Astrocyte (in vitro differentiated cells and primary cell): ENCODE measurements around the gene ESPL1. TPM values are rescaled to one million over a fixed set of nuclear protein-coding genes. Genes with fewer than 3 reads are reported as not detected.

Source experiments
- DNase-seq: peaks from one replicate; pipeline ENCODE4 v3.0.0-alpha.2; 2010; ENCODE audit warnings: low read depth
- FAIRE-seq: peaks from 2 replicates; lab custom pipeline; 2011; peaks lifted over from hg19 to GRCh38; lab: Jason Lieb, UNC
- H2AFZ ChIP-seq: 2 replicates; pipeline ENCODE4 v1.6.0; 2012; ENCODE audit warnings: low read depth, low read length, inconsistent platforms
- H3K27ac ChIP-seq: 2 replicates; pipeline ENCODE4 v1.5.1; 2011; ENCODE audit warnings: low read depth, low read length, inconsistent platforms
- H3K27me3 ChIP-seq: 2 replicates; pipeline ENCODE4 v1.6.0; 2011; ENCODE audit warnings: low read length, inconsistent platforms; ENCODE audit not compliant: insufficient read depth
- H3K36me3 ChIP-seq: 2 replicates; pipeline ENCODE4 v1.5.1; 2011; ENCODE audit warnings: low read length, inconsistent platforms; ENCODE audit not compliant: insufficient read depth
- H3K4me1 ChIP-seq: 2 replicates; pipeline ENCODE4 v1.5.1; 2011; ENCODE audit warnings: low read length, inconsistent platforms; ENCODE audit not compliant: insufficient read depth
- H3K4me2 ChIP-seq: 2 replicates; pipeline ENCODE4 v1.6.0; 2012; ENCODE audit warnings: low read length, inconsistent platforms
- H3K4me3 ChIP-seq: 2 replicates; pipeline ENCODE4 v1.5.1; 2011; ENCODE audit warnings: low read depth, mild to moderate bottlenecking, low read length, inconsistent platforms; ENCODE audit not compliant: insufficient read depth
- H3K79me2 ChIP-seq: 2 replicates; pipeline ENCODE4 v1.6.0; 2012; ENCODE audit warnings: mild to moderate bottlenecking, low read length, inconsistent platforms; ENCODE audit not compliant: insufficient read depth
- H3K9ac ChIP-seq: 2 replicates; pipeline ENCODE4 v1.6.0; 2012; ENCODE audit warnings: mild to moderate bottlenecking, low read length, inconsistent platforms
- H3K9me3 ChIP-seq: 2 replicates; pipeline ENCODE4 v1.5.1; 2012; ENCODE audit warnings: low read depth, mild to moderate bottlenecking, low read length, inconsistent platforms; ENCODE audit not compliant: insufficient read depth
- H4K20me1 ChIP-seq: 2 replicates; pipeline ENCODE4 v1.6.0; 2012; ENCODE audit warnings: low read length, inconsistent platforms; ENCODE audit not compliant: insufficient read depth
- H3K27ac Mint-ChIP-seq: one replicate; pipeline ENCODE4 v1.8.0; 2021; ENCODE audit warnings: mild to moderate bottlenecking, mixed read lengths; ENCODE audit not compliant: unreplicated experiment
- H3K27me3 Mint-ChIP-seq: one replicate; pipeline ENCODE4 v1.8.0; 2021; ENCODE audit warnings: low read depth, mixed read lengths; ENCODE audit not compliant: unreplicated experiment
- H3K36me3 Mint-ChIP-seq: one replicate; pipeline ENCODE4 v1.8.0; 2021; ENCODE audit warnings: low read depth, mixed read lengths; ENCODE audit not compliant: unreplicated experiment
- H3K4me1 Mint-ChIP-seq: one replicate; pipeline ENCODE4 v1.8.0; 2021; ENCODE audit warnings: low read depth, mixed read lengths; ENCODE audit not compliant: unreplicated experiment
- H3K4me3 Mint-ChIP-seq: one replicate; pipeline ENCODE4 v1.8.0; 2021; ENCODE audit warnings: mild to moderate bottlenecking, moderate library complexity, mixed read lengths; ENCODE audit not compliant: unreplicated experiment
- H3K9me3 Mint-ChIP-seq: one replicate; pipeline ENCODE4 v1.8.0; 2021; ENCODE audit warnings: mild to moderate bottlenecking, mixed read lengths; ENCODE audit not compliant: unreplicated experiment
- EZH2 ChIP-seq: IDR thresholded peaks from 2 replicates; pipeline ENCODE4 v1.6.1; 2012; ENCODE audit warnings: mild to moderate bottlenecking, low read length, inconsistent platforms; ENCODE audit not compliant: insufficient read depth
- total RNA-seq: library from RNA; stranded (reverse); gene quantifications from 2 replicates; pipeline ENCODE4 v1.2.1, GENCODE V29; 2021
- TF ChIP-seq, protein P1 (sequence below): IDR thresholded peaks from 2 replicates; pipeline ENCODE4 v1.5.1; 2011; ENCODE audit warnings: low read depth, mild to moderate bottlenecking, inconsistent platforms, low read length, moderate library complexity; ENCODE audit not compliant: insufficient read depth

Gene ESPL1
- total RNA-seq, 1 donor from 2014 or later = 2.0 TPM

DNA sequence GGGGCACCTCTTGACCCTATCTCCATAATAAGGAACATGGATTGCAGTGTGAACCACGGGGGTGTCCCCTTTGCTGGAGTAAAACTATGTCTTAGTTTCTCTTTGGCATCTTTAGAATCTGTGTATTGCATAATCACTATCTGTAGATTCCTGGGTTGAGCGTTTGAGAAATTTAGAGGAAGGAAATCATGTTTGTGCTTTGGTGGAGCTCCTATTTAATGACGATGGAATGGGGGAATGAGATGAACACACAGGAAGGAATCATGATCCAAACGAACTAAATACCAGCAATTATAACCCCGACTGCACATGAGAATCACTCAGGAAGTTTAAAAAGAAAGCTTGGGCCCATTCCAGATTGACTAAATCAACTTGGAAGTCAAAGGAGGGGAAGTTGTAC is 30.1 kb downstream of the ESPL1 start:
- Mint-ChIP-seq H3K4me3 (peak overlapping the region; percentile 47), H3K4me1 (peaks cover 30% of the 10 kb centered on the region), H3K9me3 (no peaks in the 10 kb centered on the region), H3K36me3 (peaks cover 15% of the 10 kb centered on the region), H3K27ac (peak overlapping the region; percentile 3), H3K27me3 (no peaks in the 10 kb centered on the region)
- Histone ChIP-seq H3K4me1 (peaks cover 36% of the 10 kb centered on the region), H2AFZ (no peak overlapping the region), H3K79me2 (peaks cover 62% of the 10 kb centered on the region), H3K4me2 (peak overlapping the region; percentile 96), H3K27me3 (no peaks in the 10 kb centered on the region), H3K36me3 (peaks cover 19% of the 10 kb centered on the region), H3K4me3 (no peak overlapping the region), H3K9me3 (no peaks in the 10 kb centered on the region), H3K9ac (peak overlapping the region; percentile 94), H4K20me1 (peaks cover 9% of the 10 kb centered on the region), H3K27ac (peak overlapping the region; percentile 86)
- FAIRE-seq = no peak
- DNase-seq = peak; percentile 76
- no peak for TF ChIP-seq EZH2
- TF ChIP-seq, protein P1, sequence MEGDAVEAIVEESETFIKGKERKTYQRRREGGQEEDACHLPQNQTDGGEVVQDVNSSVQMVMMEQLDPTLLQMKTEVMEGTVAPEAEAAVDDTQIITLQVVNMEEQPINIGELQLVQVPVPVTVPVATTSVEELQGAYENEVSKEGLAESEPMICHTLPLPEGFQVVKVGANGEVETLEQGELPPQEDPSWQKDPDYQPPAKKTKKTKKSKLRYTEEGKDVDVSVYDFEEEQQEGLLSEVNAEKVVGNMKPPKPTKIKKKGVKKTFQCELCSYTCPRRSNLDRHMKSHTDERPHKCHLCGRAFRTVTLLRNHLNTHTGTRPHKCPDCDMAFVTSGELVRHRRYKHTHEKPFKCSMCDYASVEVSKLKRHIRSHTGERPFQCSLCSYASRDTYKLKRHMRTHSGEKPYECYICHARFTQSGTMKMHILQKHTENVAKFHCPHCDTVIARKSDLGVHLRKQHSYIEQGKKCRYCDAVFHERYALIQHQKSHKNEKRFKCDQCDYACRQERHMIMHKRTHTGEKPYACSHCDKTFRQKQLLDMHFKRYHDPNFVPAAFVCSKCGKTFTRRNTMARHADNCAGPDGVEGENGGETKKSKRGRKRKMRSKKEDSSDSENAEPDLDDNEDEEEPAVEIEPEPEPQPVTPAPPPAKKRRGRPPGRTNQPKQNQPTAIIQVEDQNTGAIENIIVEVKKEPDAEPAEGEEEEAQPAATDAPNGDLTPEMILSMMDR = no peak

DNA sequence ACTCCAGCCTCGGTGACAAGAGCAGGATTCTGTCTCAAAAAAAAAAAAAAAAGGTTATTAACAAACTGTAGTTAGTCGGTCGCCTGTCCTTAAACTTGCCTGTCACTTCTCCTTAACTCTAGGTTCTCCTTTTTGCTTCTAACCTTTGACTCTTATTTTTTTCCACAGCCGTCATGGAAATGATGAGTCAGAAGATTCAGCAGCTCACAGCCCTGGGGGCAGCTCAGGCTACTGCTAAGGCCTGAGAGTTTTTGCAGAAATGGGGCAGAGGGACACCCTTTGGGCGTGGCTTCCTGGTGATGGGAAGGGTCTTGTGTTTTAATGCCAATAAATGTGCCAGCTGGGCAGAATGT is 31.0 kb downstream of the ESPL1 start:
- Histone ChIP-seq H2AFZ (peak overlapping the region; percentile 72), H3K4me2 (peak overlapping the region; percentile 96), H3K79me2 (peaks cover 67% of the 10 kb centered on the region), H3K36me3 (peaks cover 20% of the 10 kb centered on the region), H3K4me3 (peak overlapping the region; percentile 82), H3K4me1 (peaks cover 36% of the 10 kb centered on the region), H3K27me3 (no peaks in the 10 kb centered on the region), H3K9me3 (no peaks in the 10 kb centered on the region), H4K20me1 (peaks cover 13% of the 10 kb centered on the region), H3K27ac (peak overlapping the region; percentile 86), H3K9ac (peak overlapping the region; percentile 94)
- Mint-ChIP-seq H3K9me3 (no peaks in the 10 kb centered on the region), H3K36me3 (peaks cover 15% of the 10 kb centered on the region), H3K4me1 (peaks cover 30% of the 10 kb centered on the region), H3K27me3 (no peaks in the 10 kb centered on the region), H3K4me3 (peak overlapping the region; percentile 90), H3K27ac (peak overlapping the region; percentile 86)
- no peak for TF ChIP-seq EZH2
- TF ChIP-seq, protein P1 = no peak
- FAIRE-seq (no peak), DNase-seq (peak; percentile 68)

DNA sequence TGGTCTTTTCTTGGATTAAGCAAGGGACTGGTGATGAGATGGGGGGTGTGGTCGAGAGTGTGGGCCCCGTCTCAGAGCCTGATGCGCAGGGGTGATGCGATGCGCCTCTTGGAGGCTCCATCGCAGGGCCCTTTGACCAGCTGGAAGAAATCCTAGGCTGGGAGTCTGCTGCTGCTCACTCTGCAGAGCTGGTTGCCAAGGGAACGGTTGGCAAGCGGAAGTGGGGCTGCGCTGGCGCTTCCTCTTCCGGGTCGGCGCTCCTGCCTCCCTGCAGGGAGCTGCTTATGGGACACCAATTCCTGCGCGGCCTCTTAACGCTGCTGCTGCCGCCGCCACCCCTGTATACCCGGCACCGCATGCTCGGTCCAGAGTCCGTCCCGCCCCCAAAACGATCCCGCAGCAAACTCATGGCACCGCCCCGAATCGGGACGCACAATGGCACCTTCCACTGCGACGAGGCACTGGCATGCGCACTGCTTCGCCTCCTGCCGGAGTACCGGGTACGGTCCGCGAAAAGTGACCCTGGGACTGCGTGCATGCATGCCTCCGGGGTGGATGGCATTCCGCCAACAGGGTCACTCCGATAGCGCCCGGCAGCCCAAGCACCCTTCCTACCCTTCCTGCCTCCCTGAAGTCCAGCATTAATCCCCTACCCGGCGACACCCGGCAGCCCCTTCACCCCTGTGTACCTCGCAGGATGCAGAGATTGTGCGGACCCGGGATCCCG is 31.5 kb downstream of the ESPL1 start, which contains the start of gene MYG1:
Gene MYG1, plus strand, starts transcription at position 242 of the 727 bp plus-strand sequence. Its CDS starts 43 bp downstream, at position 285.
- no peak for TF ChIP-seq EZH2
- TF ChIP-seq, protein P1 = no peak
- FAIRE-seq = no peak
- no peaks in the 10 kb centered on the region for H3K27me3 ChIP-seq
- H2AFZ ChIP-seq = peak within 1 kb of the TSS; percentile 72
- H3K4me2 ChIP-seq = peak within 1 kb of the TSS; percentile 96
- H3K4me3 Mint-ChIP-seq = peak within 1 kb of the TSS; percentile 90
- H3K9ac ChIP-seq = peak within 1 kb of the TSS; percentile 94
- no peaks in the 10 kb centered on the region for H3K27me3 Mint-ChIP-seq
- H3K4me3 ChIP-seq = peak within 1 kb of the TSS; percentile 82
- no peaks in the 10 kb centered on the region for H3K9me3 ChIP-seq
- peak; percentile 77 for DNase-seq
- peaks cover 30% of the 10 kb centered on the region for H3K4me1 Mint-ChIP-seq
- H3K36me3 ChIP-seq = peaks cover 20% of the 10 kb centered on the region
- H3K79me2 ChIP-seq = peaks cover 67% of the 10 kb centered on the region
- peaks cover 36% of the 10 kb centered on the region for H3K4me1 ChIP-seq
- peak within 1 kb of the TSS; percentile 86 for H3K27ac ChIP-seq
- peak within 1 kb of the TSS; percentile 86 for H3K27ac Mint-ChIP-seq
- peaks cover 15% of the 10 kb centered on the region for H3K36me3 Mint-ChIP-seq
- peaks cover 13% of the 10 kb centered on the region for H4K20me1 ChIP-seq
- H3K9me3 Mint-ChIP-seq = no peaks in the 10 kb centered on the region
